ENCODE data around the gene FAM184B. TPM values are rescaled to one million over a fixed set of nuclear protein-coding genes. Genes with fewer than 3 reads are reported as not detected.

FAM184B gene
- total and polyA plus RNA-seq, 2 experiments from 2014 or later = 0.11 to 0.49 TPM

DNA sequence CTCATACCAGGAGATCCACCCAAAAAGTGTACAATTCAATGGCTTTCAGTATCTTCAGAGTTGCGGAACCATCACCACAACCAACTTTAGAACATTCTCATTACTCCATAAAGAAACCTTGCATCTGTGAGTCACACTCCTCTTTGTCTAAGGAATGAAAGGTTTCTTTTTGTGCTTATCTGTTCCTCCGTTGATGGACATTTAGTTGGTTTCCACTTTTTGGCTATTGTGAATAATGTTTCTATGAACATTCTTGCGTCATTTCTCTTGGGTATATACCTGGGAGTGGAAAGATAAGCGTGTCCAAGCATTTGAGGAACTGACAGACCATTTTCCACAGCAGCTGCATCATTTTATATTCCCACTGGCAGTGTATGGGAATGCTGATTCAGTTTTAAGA is 10.6 kb downstream of the FAM184B start:
- Histone ChIP-seq H3K4me3 (no peak overlapping the region), H4K20me1 (replicated peaks; ENCODE audit: insufficient read depth) (no peaks in the 10 kb centered on the region), H3K27me3 (ENCODE audit: insufficient read depth) (no peaks in the 10 kb centered on the region), H3K9me2 (ENCODE audit: insufficient read depth) (no peaks in the 10 kb centered on the region), H3K4me2 (no peak overlapping the region), H3K27ac (ENCODE audit: low read depth) (no peak overlapping the region), H3K36me3 (ENCODE audit: insufficient read depth) (no peaks in the 10 kb centered on the region), H3K4me1 (ENCODE audit: insufficient read depth) (no peaks in the 10 kb centered on the region), H3F3A (replicated peaks; ENCODE audit: low read depth) (no peaks in the 10 kb centered on the region), H3K79me2 (replicated peaks; ENCODE audit: insufficient read depth) (no peaks in the 10 kb centered on the region), H2AFZ (no peak overlapping the region)
- no peaks in the 10 kb centered on the region for H3K4me1 Mint-ChIP-seq
- H3K4me3 Mint-ChIP-seq = no peak overlapping the region
- ATAC-seq (no peak), DNase-seq (ENCODE audit: low spot score) (no peak)
- TF ChIP-seq, protein P1, sequence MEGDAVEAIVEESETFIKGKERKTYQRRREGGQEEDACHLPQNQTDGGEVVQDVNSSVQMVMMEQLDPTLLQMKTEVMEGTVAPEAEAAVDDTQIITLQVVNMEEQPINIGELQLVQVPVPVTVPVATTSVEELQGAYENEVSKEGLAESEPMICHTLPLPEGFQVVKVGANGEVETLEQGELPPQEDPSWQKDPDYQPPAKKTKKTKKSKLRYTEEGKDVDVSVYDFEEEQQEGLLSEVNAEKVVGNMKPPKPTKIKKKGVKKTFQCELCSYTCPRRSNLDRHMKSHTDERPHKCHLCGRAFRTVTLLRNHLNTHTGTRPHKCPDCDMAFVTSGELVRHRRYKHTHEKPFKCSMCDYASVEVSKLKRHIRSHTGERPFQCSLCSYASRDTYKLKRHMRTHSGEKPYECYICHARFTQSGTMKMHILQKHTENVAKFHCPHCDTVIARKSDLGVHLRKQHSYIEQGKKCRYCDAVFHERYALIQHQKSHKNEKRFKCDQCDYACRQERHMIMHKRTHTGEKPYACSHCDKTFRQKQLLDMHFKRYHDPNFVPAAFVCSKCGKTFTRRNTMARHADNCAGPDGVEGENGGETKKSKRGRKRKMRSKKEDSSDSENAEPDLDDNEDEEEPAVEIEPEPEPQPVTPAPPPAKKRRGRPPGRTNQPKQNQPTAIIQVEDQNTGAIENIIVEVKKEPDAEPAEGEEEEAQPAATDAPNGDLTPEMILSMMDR (conservative IDR thresholded peaks at IDR 0.05; ENCODE audit: low read depth in 2 of 2) = no peak
- TF ChIP-seq, protein P2, sequence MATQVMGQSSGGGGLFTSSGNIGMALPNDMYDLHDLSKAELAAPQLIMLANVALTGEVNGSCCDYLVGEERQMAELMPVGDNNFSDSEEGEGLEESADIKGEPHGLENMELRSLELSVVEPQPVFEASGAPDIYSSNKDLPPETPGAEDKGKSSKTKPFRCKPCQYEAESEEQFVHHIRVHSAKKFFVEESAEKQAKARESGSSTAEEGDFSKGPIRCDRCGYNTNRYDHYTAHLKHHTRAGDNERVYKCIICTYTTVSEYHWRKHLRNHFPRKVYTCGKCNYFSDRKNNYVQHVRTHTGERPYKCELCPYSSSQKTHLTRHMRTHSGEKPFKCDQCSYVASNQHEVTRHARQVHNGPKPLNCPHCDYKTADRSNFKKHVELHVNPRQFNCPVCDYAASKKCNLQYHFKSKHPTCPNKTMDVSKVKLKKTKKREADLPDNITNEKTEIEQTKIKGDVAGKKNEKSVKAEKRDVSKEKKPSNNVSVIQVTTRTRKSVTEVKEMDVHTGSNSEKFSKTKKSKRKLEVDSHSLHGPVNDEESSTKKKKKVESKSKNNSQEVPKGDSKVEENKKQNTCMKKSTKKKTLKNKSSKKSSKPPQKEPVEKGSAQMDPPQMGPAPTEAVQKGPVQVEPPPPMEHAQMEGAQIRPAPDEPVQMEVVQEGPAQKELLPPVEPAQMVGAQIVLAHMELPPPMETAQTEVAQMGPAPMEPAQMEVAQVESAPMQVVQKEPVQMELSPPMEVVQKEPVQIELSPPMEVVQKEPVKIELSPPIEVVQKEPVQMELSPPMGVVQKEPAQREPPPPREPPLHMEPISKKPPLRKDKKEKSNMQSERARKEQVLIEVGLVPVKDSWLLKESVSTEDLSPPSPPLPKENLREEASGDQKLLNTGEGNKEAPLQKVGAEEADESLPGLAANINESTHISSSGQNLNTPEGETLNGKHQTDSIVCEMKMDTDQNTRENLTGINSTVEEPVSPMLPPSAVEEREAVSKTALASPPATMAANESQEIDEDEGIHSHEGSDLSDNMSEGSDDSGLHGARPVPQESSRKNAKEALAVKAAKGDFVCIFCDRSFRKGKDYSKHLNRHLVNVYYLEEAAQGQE (IDR thresholded peaks at IDR 0.05; ENCODE audit: unreplicated experiment) = no peak
- TF ChIP-seq EZH2 (IDR thresholded peaks at IDR 0.05; ENCODE audit: low read depth, unreplicated experiment) = no peak
- no peak for TF ChIP-seq ZNF114 (CRISPR knock-in tag; IDR thresholded peaks at IDR 0.05)
- TF ChIP-seq ZNF331 (CRISPR knock-in tag; IDR thresholded peaks at IDR 0.05; ENCODE audit: low read depth) = no peak
- TF ChIP-seq CREB1 (CRISPR knock-in tag; IDR thresholded peaks at IDR 0.05; ENCODE audit: low read depth) = no peak
- TF ChIP-seq JUNB (IDR thresholded peaks at IDR 0.05; ENCODE audit: unreplicated experiment) = no peak
- TF ChIP-seq EZH2phosphoT487 (IDR thresholded peaks at IDR 0.05; ENCODE audit: unreplicated experiment) = no peak
- TF ChIP-seq POLR2AphosphoS5 (IDR thresholded peaks at IDR 0.05; ENCODE audit: low read depth) = no peak
- TF ChIP-seq ZNF462 (CRISPR knock-in tag; IDR thresholded peaks at IDR 0.05) = no peak
- no peak for TF ChIP-seq NANOG (IDR thresholded peaks at IDR 0.05; ENCODE audit: borderline replicate concordance)
- no peak for TF ChIP-seq ETS1 (IDR thresholded peaks at IDR 0.05)
- H3K36me3 Mint-ChIP-seq (ENCODE audit: low read depth) = peaks cover 6% of the 10 kb centered on the region
- no peak overlapping the region for H3K27ac Mint-ChIP-seq
- H3K9me3 Mint-ChIP-seq = peaks cover 21% of the 10 kb centered on the region
- H3K27me3 Mint-ChIP-seq (ENCODE audit: insufficient read depth, low read depth, poor library complexity) = peaks cover 4% of the 10 kb centered on the region

Measured in GM23338 (cell line).